Stimulated activated naive CD8-positive, alpha-beta T cell treated with anti-CD3 and anti-CD28 coated beads, Interleukin-15, amount 100 ng/mL, for 72 hours (primary cell): ENCODE data around the gene CHIA.

ENCODE experiments used
- ATAC-seq: fragments of 150-1000 bp; cut with Tn5 transposase; 2 replicates; pipeline ENCODE4 v1.10.0; 2021; ENCODE audit warnings: mild to moderate bottlenecking, moderate library complexity
- DNase-seq, 2 donors: peaks; one replicate each; pipeline ENCODE4 v3.0.0; 2021 to 2022
- H3K27ac Mint-ChIP-seq, 2 donors: one replicate each; pipeline ENCODE4 v1.8.0; 2022; ENCODE audit warnings: mild to moderate bottlenecking in 2 of 2, mixed read lengths in 2 of 2, moderate library complexity in 2 of 2
- H3K27me3 Mint-ChIP-seq: one replicate; pipeline ENCODE4 v1.8.0; 2022; ENCODE audit warnings: mixed read lengths
- H3K4me1 Mint-ChIP-seq: one replicate; pipeline ENCODE4 v1.8.0; 2022; ENCODE audit warnings: mild to moderate bottlenecking, mixed read lengths
- H3K4me3 Mint-ChIP-seq, 2 donors: one replicate each; pipeline ENCODE4 v1.8.0; 2022; ENCODE audit warnings: mild to moderate bottlenecking in 2 of 2, mixed read lengths in 2 of 2, moderate library complexity in 1 of 2
- H3K9me3 Mint-ChIP-seq, 2 donors: one replicate each; pipeline ENCODE4 v1.8.0; 2022; ENCODE audit warnings: mixed read lengths in 2 of 2

Gene CHIA

DNA sequence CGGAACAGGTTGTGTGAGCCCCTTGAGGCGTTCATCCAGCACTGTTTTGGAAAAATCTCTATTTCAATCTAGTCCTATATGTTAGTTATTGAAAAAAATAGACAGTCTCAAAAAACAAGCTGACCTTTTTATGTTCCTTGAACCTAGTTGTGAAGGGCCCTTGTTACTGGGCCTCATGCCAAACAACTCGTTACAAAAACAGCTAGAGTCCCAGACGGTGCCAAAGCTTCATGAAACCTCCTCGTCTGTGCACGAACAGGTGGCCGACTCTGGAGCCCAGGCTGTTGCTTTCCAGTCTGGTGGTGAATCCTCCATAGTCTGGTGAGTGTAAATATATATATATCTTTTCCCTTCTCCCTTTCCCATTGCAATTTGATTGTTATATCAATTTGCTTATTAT, at the start of gene CHIA:
Gene CHIA, plus strand, starts transcription at position 222 of the 400 bp plus-strand sequence. CDS start 19,617 bp downstream, outside the sequence.
- DNase-seq: no peak
- Mint-ChIP-seq H3K27me3 (no peaks in the 10 kb centered on the region), H3K4me3 (no peak within 1 kb of the TSS), H3K9me3 (no peaks in the 10 kb centered on the region), H3K27ac (no peak within 1 kb of the TSS), H3K4me1 (no peaks in the 10 kb centered on the region)
- ATAC-seq: no peak

DNA sequence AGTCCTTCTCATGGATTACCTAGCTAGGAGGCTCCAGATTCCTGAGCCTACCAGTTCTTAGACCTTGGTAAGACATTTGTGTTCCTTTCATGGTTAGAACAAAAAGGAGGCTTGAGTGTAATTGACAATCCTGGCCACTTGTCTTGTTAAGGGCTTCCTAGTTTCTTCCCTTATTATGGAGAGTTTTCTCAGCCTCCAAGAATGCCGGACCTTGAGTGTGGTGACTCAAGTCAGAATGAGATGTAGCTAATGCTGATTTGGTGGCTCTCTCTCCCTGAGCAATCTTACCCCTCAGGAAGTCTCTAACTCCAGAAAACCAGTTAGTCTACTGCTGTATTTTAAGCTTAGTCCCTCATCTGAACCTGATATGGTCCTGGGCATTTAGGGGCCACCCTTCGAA, 48.9 kb upstream of the CHIA start:
- no peak for DNase-seq
- Mint-ChIP-seq H3K4me1 (no peaks in the 10 kb centered on the region), H3K27me3 (no peaks in the 10 kb centered on the region), H3K9me3 (no peaks in the 10 kb centered on the region), H3K27ac (no peak overlapping the region), H3K4me3 (no peak overlapping the region)
- no peak for ATAC-seq

- no peak for DNase-seq
- Mint-ChIP-seq H3K9me3 (no peaks in the 10 kb centered on the region), H3K27ac (no peak overlapping the region)
Observed at GRCh38 chr1:111242805-111243523, 47.7 kb upstream of the CHIA start.

DNA sequence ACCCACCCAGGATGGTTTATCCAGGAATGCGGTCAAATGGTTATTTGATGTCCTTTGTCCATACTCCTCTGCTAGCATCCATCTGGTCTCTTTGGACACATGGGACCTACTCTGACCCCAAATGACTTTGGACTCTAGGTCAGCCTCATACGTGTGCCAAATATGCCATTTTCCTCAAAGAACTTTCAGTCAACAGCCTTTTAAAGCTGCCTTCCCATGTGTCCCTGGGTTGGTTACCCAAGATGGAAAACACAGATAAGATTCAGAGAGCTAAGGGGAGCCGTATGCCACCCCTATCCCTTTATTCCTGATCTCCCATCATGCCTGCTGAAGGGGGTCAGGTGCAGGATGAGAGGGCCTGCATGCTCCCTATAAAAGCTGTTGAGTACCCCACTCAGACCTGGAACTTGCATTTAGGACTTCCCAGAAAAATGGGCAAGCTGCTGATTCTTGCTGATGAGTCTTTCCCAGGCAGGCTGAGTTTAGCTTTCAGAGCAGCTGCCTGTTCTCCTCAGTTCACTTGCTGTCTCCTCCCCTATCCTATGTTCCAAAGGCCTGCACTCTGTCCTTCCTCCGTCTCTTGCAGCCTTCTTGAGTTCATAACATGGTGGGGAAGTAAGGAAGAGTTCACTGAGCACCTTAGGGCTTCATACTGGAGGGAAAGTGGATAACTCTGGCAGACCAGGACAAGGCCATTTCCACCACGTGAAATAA, 43.4 kb upstream of the CHIA start:
- Mint-ChIP-seq H3K4me3 (no peak overlapping the region), H3K4me1 (peaks cover 15% of the 10 kb centered on the region), H3K27ac (peak overlapping the region in 1 of 2 donors; percentile 55), H3K27me3 (no peaks in the 10 kb centered on the region), H3K9me3 (no peaks in the 10 kb centered on the region)
- ATAC-seq: no peak
- DNase-seq: no peak

More at GRCh38 chr1:111242805-111243523, 47.7 kb upstream of the CHIA start:
- no peak for ATAC-seq
- Mint-ChIP-seq H3K27me3 (no peaks in the 10 kb centered on the region), H3K4me3 (no peak overlapping the region), H3K4me1 (no peaks in the 10 kb centered on the region)

DNA sequence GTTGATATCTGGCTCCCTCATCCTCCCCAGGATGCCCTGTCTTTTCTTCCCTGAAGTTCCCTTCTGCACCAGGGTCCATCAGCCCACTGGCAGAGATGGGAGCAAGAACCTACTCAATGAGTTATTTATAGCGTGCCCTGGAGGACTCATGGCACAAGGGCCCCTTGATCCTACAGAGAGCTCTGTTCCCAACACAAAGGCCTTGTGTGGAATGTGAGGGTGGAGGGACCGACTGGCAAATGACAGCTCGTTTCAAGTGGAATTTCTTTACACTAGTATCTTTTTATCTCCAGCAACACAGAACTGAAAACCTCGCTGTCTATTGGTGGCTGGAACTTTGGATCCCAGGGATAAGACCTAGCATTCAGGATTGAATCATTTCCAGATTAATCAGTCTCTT, 40.7 kb upstream of the CHIA start:
- Mint-ChIP-seq H3K27me3 (no peaks in the 10 kb centered on the region), H3K27ac (no peak overlapping the region), H3K4me1 (peaks cover 30% of the 10 kb centered on the region), H3K9me3 (no peaks in the 10 kb centered on the region), H3K4me3 (no peak overlapping the region)
- no peak for ATAC-seq
- DNase-seq: no peak

- peak overlapping the region; percentile 26 to 91 for H3K27ac Mint-ChIP-seq
- DNase-seq (no peak), ATAC-seq (peak; percentile 72)
- peaks cover 32% of the 10 kb centered on the region for H3K4me1 Mint-ChIP-seq
- no peaks in the 10 kb centered on the region for H3K9me3 Mint-ChIP-seq
- H3K27me3 Mint-ChIP-seq: no peaks in the 10 kb centered on the region
- H3K4me3 Mint-ChIP-seq: no peak overlapping the region
Observed at GRCh38 chr1:111251570-111251969, 39.1 kb upstream of the CHIA start.

DNA sequence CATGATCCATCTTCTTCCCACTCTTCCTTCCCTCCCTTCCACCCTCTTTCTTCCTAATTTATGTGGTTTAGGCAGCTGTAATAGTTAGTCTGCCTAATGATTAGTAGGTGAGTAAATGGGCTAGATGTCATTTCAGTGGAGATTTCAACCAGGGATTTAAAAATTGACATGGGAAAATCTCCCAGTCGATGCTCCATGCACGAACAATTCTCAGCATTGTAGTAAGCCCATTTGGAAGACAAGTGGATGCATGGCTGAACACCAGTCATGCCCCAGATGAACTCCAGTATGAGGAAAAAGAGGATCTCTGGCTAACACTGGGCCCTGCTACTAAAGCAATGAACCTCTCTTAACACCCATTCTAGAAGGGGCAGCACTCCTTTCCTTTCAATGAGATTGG, 37.9 kb upstream of the CHIA start:
- Mint-ChIP-seq H3K27ac (no peak overlapping the region), H3K4me3 (no peak overlapping the region), H3K27me3 (no peaks in the 10 kb centered on the region), H3K4me1 (peaks cover 32% of the 10 kb centered on the region), H3K9me3 (no peaks in the 10 kb centered on the region)
- ATAC-seq (no peak), DNase-seq (no peak)

- Mint-ChIP-seq H3K9me3 (no peaks in the 10 kb centered on the region), H3K27me3 (no peaks in the 10 kb centered on the region), H3K27ac (no peak overlapping the region), H3K4me1 (peaks cover 32% of the 10 kb centered on the region), H3K4me3 (no peak overlapping the region)
- ATAC-seq (no peak), DNase-seq (no peak)
Observed at GRCh38 chr1:111253876-111254275, 36.8 kb upstream of the CHIA start.

DNA sequence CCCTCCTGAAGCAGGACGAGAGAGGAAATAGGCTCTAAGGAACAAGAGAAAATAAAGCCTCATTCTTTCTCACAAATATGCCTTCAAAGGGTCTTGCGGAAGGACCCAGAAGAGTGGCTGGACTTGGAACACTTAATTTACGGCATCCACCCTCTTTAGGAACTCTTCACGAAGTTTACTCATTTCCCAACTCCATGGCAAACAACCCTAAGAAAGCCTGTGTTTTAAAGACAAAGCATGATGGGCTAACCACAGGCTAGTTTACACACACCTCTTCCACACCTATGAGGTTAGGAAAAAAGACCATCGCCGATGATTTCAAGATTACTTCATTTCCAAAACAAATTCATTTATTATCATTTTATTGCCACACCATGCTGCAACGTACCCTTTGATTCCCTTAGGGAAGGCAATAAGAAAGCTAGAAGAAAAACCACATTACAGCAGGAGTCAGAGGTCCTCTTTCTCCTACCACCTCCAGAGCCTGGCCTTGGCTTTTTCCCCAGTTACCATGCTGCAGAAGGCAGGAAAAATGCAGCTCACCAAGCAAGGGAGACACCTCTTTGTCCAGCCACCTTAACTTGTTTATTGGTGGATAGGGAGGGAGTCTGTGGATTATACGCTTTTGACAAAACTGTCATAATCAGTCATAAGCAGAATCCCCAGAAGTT, 33.5 kb upstream of the CHIA start:
- ATAC-seq: no peak
- Mint-ChIP-seq H3K4me1 (peaks cover 19% of the 10 kb centered on the region), H3K27me3 (no peaks in the 10 kb centered on the region), H3K27ac (no peak overlapping the region), H3K4me3 (no peak overlapping the region), H3K9me3 (peaks cover 0 to 3% of the 10 kb centered on the region in 2 donors)
- DNase-seq: no peak

- DNase-seq (no peak), ATAC-seq (no peak)
- peaks cover 15% of the 10 kb centered on the region for H3K4me1 Mint-ChIP-seq
- H3K27me3 Mint-ChIP-seq: peaks cover 32% of the 10 kb centered on the region
- H3K4me3 Mint-ChIP-seq: no peak overlapping the region
- H3K27ac Mint-ChIP-seq: no peak overlapping the region
- H3K9me3 Mint-ChIP-seq: peaks cover 18 to 32% of the 10 kb centered on the region in 2 donors
Observed at GRCh38 chr1:111267801-111268508, 22.7 kb upstream of the CHIA start.

GRCh38 chr1:111269825-111270406, 20.7 kb upstream of the CHIA start:
- Mint-ChIP-seq H3K9me3 (peaks cover 14 to 22% of the 10 kb centered on the region in 2 donors), H3K27me3 (peaks cover 32% of the 10 kb centered on the region), H3K4me1 (peaks cover 22% of the 10 kb centered on the region), H3K4me3 (no peak overlapping the region), H3K27ac (no peak overlapping the region)
- DNase-seq (no peak), ATAC-seq (no peak)

- ATAC-seq: peak; percentile 53
- H3K9me3 Mint-ChIP-seq: peaks cover 7 to 12% of the 10 kb centered on the region in 2 donors
- peak in 1 of 2 donors; percentile 16 for DNase-seq
- peaks cover 32% of the 10 kb centered on the region for H3K27me3 Mint-ChIP-seq
- peak overlapping the region in 1 of 2 donors; percentile 49 for H3K27ac Mint-ChIP-seq
- peak overlapping the region; percentile 56 to 81 for H3K4me3 Mint-ChIP-seq
- H3K4me1 Mint-ChIP-seq: peaks cover 32% of the 10 kb centered on the region
Observed at GRCh38 chr1:111270771-111271463, 19.7 kb upstream of the CHIA start.

GRCh38 chr1:111271464-111271801, 19.2 kb upstream of the CHIA start:
- Mint-ChIP-seq H3K4me3 (peak overlapping the region; percentile 56 to 81), H3K9me3 (peaks cover 5 to 7% of the 10 kb centered on the region in 2 donors), H3K27me3 (peaks cover 32% of the 10 kb centered on the region), H3K27ac (no peak overlapping the region), H3K4me1 (peaks cover 37% of the 10 kb centered on the region)
- ATAC-seq (no peak), DNase-seq (no peak)

DNA sequence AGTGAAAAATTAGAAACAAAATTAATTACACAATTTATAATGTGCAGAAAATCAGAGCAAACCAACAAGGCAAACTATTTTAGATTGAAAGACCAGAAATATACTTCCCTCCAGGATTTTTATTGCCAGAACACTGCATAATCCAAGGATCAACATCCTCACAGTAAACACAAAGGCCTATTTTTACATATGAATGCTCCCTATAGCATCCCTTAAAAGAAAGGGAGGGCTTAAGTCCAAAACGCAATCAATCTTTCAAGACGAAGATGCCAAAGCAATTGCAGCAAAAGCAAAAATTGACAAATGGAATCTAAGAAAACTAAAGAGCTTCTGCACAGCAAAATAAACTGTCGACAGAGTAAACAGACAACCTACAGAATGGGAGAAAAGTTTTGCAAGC, 18.6 kb upstream of the CHIA start:
- Mint-ChIP-seq H3K9me3 (peaks cover under 1 to 6% of the 10 kb centered on the region in 2 donors), H3K27ac (no peak overlapping the region), H3K4me1 (peaks cover 40% of the 10 kb centered on the region), H3K4me3 (no peak overlapping the region), H3K27me3 (peaks cover 32% of the 10 kb centered on the region)
- no peak for ATAC-seq
- no peak for DNase-seq

- Mint-ChIP-seq H3K4me3 (peak overlapping the region in 1 of 2 donors; percentile 4), H3K4me1 (peaks cover 52% of the 10 kb centered on the region), H3K9me3 (peaks cover 12 to 16% of the 10 kb centered on the region in 2 donors), H3K27ac (no peak overlapping the region), H3K27me3 (peaks cover 32% of the 10 kb centered on the region)
- no peak for DNase-seq
- ATAC-seq: peak; percentile 77
Observed at GRCh38 chr1:111274653-111275052, 16.0 kb upstream of the CHIA start.
